ENCODE results near the gene CTSO. TPM values are rescaled to one million over a fixed set of nuclear protein-coding genes. Genes with fewer than 3 reads are reported as not detected.
A peak's percentile ranks its signal among the peaks of the same experiment; 100 is the strongest.

Gene CTSO
- total and polyA plus RNA-seq, 2 experiments from 2014 or later, result 16.4 to 28.2 TPM

- peaks cover 5% of the 10 kb centered on the region for H3K79me2 ChIP-seq
- no peaks in the 10 kb centered on the region for H3K36me3 ChIP-seq (replicated peaks; ENCODE audit: insufficient read depth, low read depth)
- no peak for TF ChIP-seq EZH2 (IDR thresholded peaks at IDR 0.05; ENCODE audit: borderline replicate concordance)
- no peak for TF ChIP-seq CTCF (IDR thresholded peaks at IDR 0.05; ENCODE audit: poor library complexity)
- TF ChIP-seq EZH2phosphoT487 (IDR thresholded peaks at IDR 0.05; ENCODE audit: low read depth, severe bottlenecking, unreplicated experiment), result no peak
- H3K4me1 ChIP-seq (ENCODE audit: insufficient read depth), result peaks cover 11% of the 10 kb centered on the region
- H3K4me3 ChIP-seq, result no peak overlapping the region
- no peaks in the 10 kb centered on the region for H3K27me3 ChIP-seq
- 47% methylated on average over 6 of the region's 6 CpGs for WGBS (ENCODE audit: low lambda C conversion rate, missing lambda C conversion rate)
- no peaks in the 10 kb centered on the region for H3K9me2 ChIP-seq (replicated peaks; ENCODE audit: insufficient read depth)
- no peak overlapping the region for H2AFZ ChIP-seq
- H3K9me3 ChIP-seq (ENCODE audit: low read depth), result no peaks in the 10 kb centered on the region
- no peaks in the 10 kb centered on the region for H4K20me1 ChIP-seq (ENCODE audit: insufficient read depth, poor library complexity, severe bottlenecking)
- DNase-seq (ENCODE audit: low spot score), result peak; percentile 71
- peak overlapping the region; percentile 57 for H3K4me2 ChIP-seq
- H3K27ac ChIP-seq, result peak overlapping the region; percentile 67
Observed at GRCh38 chr4:155906554-155907247, 47.0 kb downstream of the CTSO start.

- Histone ChIP-seq H3K4me3 (no peak overlapping the region), H3K4me1 (ENCODE audit: insufficient read depth) (peaks cover 25% of the 10 kb centered on the region), H3K27me3 (no peaks in the 10 kb centered on the region), H3K36me3 (replicated peaks; ENCODE audit: insufficient read depth, low read depth) (no peaks in the 10 kb centered on the region), H4K20me1 (ENCODE audit: insufficient read depth, poor library complexity, severe bottlenecking) (no peaks in the 10 kb centered on the region), H3K9me2 (replicated peaks; ENCODE audit: insufficient read depth) (no peaks in the 10 kb centered on the region), H3K4me2 (peak overlapping the region; percentile 57), H3K27ac (peak overlapping the region; percentile 67), H3K9me3 (ENCODE audit: low read depth) (no peaks in the 10 kb centered on the region), H2AFZ (no peak overlapping the region), H3K79me2 (peaks cover 5% of the 10 kb centered on the region)
- TF ChIP-seq EZH2 (IDR thresholded peaks at IDR 0.05; ENCODE audit: borderline replicate concordance) (no peak), EZH2phosphoT487 (IDR thresholded peaks at IDR 0.05; ENCODE audit: low read depth, severe bottlenecking, unreplicated experiment) (no peak), CTCF (IDR thresholded peaks at IDR 0.05; ENCODE audit: poor library complexity) (no peak)
- WGBS (ENCODE audit: low lambda C conversion rate, missing lambda C conversion rate), result 17% methylated on average over 3 of the region's 3 CpGs
- no peak for DNase-seq (ENCODE audit: low spot score)
Observed at GRCh38 chr4:155904331-155904730, 49.3 kb downstream of the CTSO start.

GRCh38 chr4:155903453-155903852 lies 50.2 kb downstream of the CTSO start, which contains the start of gene TDO2:
Gene TDO2 (plus strand): TSS chr4:155903696. CDS start chr4:155903759, 63 bp downstream.
- peak; percentile 21 for DNase-seq (ENCODE audit: low spot score)
- Histone ChIP-seq H3K36me3 (replicated peaks; ENCODE audit: insufficient read depth, low read depth) (no peaks in the 10 kb centered on the region), H3K27ac (peak within 1 kb of the TSS; percentile 67), H3K9me2 (replicated peaks; ENCODE audit: insufficient read depth) (no peaks in the 10 kb centered on the region), H3K4me1 (ENCODE audit: insufficient read depth) (peaks cover 25% of the 10 kb centered on the region), H4K20me1 (ENCODE audit: insufficient read depth, poor library complexity, severe bottlenecking) (no peaks in the 10 kb centered on the region), H3K4me3 (no peak within 1 kb of the TSS), H2AFZ (no peak within 1 kb of the TSS), H3K27me3 (no peaks in the 10 kb centered on the region), H3K79me2 (peaks cover 5% of the 10 kb centered on the region), H3K9me3 (ENCODE audit: low read depth) (no peaks in the 10 kb centered on the region), H3K4me2 (peak within 1 kb of the TSS; percentile 57)
- TF ChIP-seq EZH2 (IDR thresholded peaks at IDR 0.05; ENCODE audit: borderline replicate concordance) (no peak), EZH2phosphoT487 (IDR thresholded peaks at IDR 0.05; ENCODE audit: low read depth, severe bottlenecking, unreplicated experiment) (no peak), CTCF (IDR thresholded peaks at IDR 0.05; ENCODE audit: poor library complexity) (no peak)
- 30% methylated on average over 1 of the region's 1 CpG for WGBS (ENCODE audit: low lambda C conversion rate, missing lambda C conversion rate)

Data from hepatocyte (in vitro differentiated cells).